Liver (tissue), 3 donors: ENCODE measurements around the gene B4GALT1.

ENCODE experiments used
- ATF3 ChIP-seq: IDR thresholded peaks from 2 replicates; pipeline ENCODE4 v1.6.1; 2016; ENCODE audit warnings: antibody characterized with exemption
- CTCF ChIP-seq: fragments of 150-350 bp; IDR thresholded peaks from 2 replicates; pipeline ENCODE4 v1.5.1; 2017; ENCODE audit warnings: improper control_type of control experiment, low read depth, low read length; ENCODE audit not compliant: missing input control
- EGR1 ChIP-seq, 2 donors: IDR thresholded peaks; 2 replicates each; pipeline ENCODE4 v1.6.1; 2016 to 2018; ENCODE audit warnings: antibody characterized with exemption in 2 of 2, low read depth in 2 of 2
- FOXA1 ChIP-seq: IDR thresholded peaks from 2 replicates; pipeline ENCODE4 v1.6.1; 2016; ENCODE audit warnings: antibody characterized with exemption
- GABPA ChIP-seq, 2 donors: IDR thresholded peaks in 1 of 2; conservative IDR thresholded peaks in 1 of 2; 2 replicates each; pipeline ENCODE4 v1.6.1; 2016; ENCODE audit warnings: antibody characterized with exemption in 2 of 2, mild to moderate bottlenecking in 1 of 2, moderate library complexity in 1 of 2
- JUND ChIP-seq, 2 donors: IDR thresholded peaks; 2 replicates each; pipeline ENCODE4 v1.6.1; 2016; ENCODE audit warnings: antibody characterized with exemption in 2 of 2
- MAX ChIP-seq: IDR thresholded peaks from 2 replicates; pipeline ENCODE4 v1.6.1; 2016; ENCODE audit warnings: antibody characterized with exemption
- NR2F2 ChIP-seq: IDR thresholded peaks from 2 replicates; pipeline ENCODE4 v1.6.1; 2016; ENCODE audit warnings: antibody characterized with exemption
- RAD21 ChIP-seq, 2 donors: IDR thresholded peaks; 2 replicates each; pipeline ENCODE4 v1.6.1; 2016; ENCODE audit warnings: antibody characterized with exemption in 2 of 2, mild to moderate bottlenecking in 2 of 2
- REST ChIP-seq: IDR thresholded peaks from 2 replicates; pipeline ENCODE4 v1.6.1; 2016; ENCODE audit warnings: antibody characterized with exemption, mild to moderate bottlenecking
- RXRA ChIP-seq, 2 donors: IDR thresholded peaks; 2 replicates each; pipeline ENCODE4 v1.6.1; 2017 to 2018; ENCODE audit warnings: antibody characterized with exemption in 2 of 2, mild to moderate bottlenecking in 1 of 2
- SP1 ChIP-seq: IDR thresholded peaks from 2 replicates; pipeline ENCODE4 v1.6.1; 2018; ENCODE audit warnings: antibody characterized with exemption, mild to moderate bottlenecking
- TAF1 ChIP-seq: conservative IDR thresholded peaks from 2 replicates; pipeline ENCODE4 v1.6.1; 2016; ENCODE audit warnings: antibody characterized with exemption, mild to moderate bottlenecking
- ZBTB33 ChIP-seq: IDR thresholded peaks from 2 replicates; pipeline ENCODE4 v1.6.1; 2016; ENCODE audit warnings: antibody characterized with exemption
- donor health status: healthy.
- donor health status: healthy.

- TF ChIP-seq NR2F2: no peak
- no peak for TF ChIP-seq CTCF
- no peak for TF ChIP-seq RXRA (IDR thresholded peaks at IDR 0.05)
- no peak for TF ChIP-seq FOXA1
- TF ChIP-seq GABPA (IDR thresholded peaks at IDR 0.05 in 1 of 2, conservative IDR thresholded peaks at IDR 0.05 in 1 of 2): no peak
- TF ChIP-seq SP1: no peak
- no peak for TF ChIP-seq REST
- no peak for TF ChIP-seq TAF1
- TF ChIP-seq ZBTB33: no peak
- no peak for TF ChIP-seq JUND (IDR thresholded peaks at IDR 0.05)
- no peak for TF ChIP-seq RAD21 (IDR thresholded peaks at IDR 0.05)
- TF ChIP-seq MAX: no peak
- TF ChIP-seq ATF3: no peak
- no peak for TF ChIP-seq EGR1 (IDR thresholded peaks at IDR 0.05; ENCODE audit: low read depth in 2 of 2)
Observed at GRCh38 chr9:33184963-33185362, 17.8 kb upstream of the B4GALT1 start.
